Stimulated activated CD8-positive, alpha-beta memory T cell treated with anti-CD3 and anti-CD28 coated beads, Interleukin-4, amount 100 ng/mL, for 24 hours (primary cell): Measurements from ENCODE around the gene IFITM10.

ENCODE experiments used
- DNase-seq: peaks from one replicate; pipeline ENCODE4 v3.0.0-alpha.2; 2020; ENCODE audit warnings: low read depth

IFITM10 gene

GRCh38 chr11:1751999-1752906 lies 1.9 kb upstream of the IFITM10 start:
- no peak for DNase-seq

GRCh38 chr11:1751531-1751921 lies 1.1 kb upstream of the IFITM10 start:
- DNase-seq, result no peak

DNA sequence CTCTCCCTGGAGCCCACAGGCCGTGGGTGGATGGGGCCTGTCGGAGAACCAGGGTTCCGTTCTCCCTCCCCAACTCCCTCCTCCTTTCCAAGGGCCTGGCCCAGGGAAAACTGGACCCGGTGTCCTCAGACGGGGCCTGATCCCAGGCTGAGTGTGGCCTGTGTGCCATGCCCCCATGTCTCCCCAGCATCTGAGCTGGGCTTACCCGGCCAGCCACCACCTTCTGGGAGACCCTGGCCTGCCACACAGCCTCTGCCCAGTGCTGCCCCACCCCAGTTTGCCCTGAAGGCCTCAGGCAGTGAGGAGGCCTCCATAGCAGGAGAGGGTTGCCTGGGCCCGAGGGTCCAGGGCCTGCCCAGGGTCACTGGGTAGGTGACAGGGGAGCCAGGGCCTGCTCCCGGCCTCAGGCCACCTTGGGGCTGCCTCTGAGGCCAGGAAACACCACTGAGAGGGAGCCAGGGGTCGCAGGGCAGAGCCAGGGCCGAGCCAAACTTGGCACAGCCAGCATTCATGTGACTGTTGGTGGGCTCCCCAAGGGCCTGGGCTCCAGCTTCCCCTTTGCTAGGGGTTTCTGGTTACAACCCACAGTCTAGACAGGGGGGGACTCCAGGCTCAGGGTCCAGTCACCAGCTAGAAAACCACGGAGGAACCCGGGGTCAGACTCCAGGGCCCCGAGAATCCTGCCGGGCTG lies 590 bp upstream of the IFITM10 start:
- DNase-seq, result no peak

- no peak for DNase-seq
Measured at GRCh38 chr11:1749395-1750351, 722 bp downstream of the IFITM10 start.

DNA sequence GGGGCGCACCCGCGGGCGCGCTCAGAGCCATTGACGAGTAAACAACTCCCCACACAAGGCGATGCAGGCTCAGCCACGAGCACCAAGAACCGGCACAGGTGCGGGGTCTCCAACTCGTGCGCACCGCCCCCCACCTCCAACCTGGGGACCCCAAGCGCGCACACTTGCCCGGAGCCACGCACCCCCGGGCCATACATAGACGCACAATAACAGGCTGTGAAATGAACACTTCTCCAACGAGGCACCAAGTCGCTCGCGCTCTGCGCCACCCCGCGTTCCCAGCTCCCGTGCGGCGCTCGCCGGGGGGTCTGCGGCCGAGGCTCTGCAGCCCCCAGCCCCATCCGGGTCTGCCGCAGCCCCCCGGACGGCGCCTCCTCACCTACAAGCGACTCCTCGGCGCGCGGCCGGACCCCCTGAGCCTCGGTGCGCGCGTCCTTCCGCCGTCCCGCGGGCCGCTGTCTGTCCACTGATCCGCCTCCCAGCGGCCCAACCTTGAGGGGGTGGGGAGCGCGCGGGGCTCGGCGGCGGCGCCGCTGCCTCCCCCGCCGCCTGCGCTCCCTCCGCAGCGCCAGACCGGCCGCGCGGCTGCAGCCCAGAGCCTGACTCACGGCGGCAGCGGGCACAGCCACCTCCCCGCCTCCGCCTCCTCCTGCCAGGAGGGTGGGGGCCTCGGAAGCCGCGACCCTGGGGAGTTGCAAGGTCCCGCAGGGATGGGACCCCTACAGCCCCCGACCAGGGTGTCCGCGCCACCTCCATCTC lies 1.6 kb downstream of the IFITM10 start:
- no peak for DNase-seq

GRCh38 chr11:1747753-1748635 lies 2.4 kb downstream of the IFITM10 start:
- DNase-seq, result no peak

DNA sequence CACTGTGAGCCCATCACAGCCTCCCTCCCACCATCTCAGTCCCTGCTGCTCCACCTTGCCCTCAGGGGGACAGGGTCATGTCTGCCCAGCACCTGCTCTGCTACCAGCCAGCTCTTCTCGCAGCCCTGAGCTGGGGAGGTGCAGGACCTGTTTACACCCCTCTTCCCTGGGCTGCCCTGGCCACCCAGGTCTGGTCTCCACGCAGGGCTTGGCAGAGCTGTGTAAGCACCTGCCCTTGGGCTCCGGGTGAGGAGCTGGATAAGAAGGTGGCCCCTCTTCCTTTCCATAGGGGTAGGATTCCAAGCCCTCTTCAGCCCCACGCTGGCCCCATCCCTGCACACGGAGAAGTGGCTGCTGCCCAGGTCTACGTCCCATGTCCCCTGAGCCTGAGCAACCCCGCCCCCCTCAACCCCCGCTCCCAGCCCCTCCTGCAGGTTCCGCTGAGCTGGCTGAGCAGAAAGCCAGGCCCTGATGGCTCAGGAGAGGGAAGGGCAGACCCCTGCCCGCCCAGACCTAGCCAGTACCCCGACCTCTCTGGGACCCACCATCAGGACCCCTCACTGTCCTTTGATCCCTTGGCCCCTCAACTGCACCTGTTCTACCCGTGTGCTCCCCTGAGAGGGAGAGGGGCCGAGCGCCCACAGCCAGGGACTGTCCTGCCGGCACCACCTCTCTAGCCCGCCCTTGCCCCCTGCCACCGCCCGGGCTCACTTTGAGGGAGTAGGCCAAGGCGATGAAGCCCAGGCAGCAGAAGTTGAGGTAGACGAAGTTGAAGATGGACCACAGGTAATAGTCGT lies 3.2 kb downstream of the IFITM10 start:
- no peak for DNase-seq

- DNase-seq, result no peak
Measured at GRCh38 chr11:1746511-1746931, 3.9 kb downstream of the IFITM10 start.

GRCh38 chr11:1745701-1746320 lies 4.6 kb downstream of the IFITM10 start:
- no peak for DNase-seq

DNA sequence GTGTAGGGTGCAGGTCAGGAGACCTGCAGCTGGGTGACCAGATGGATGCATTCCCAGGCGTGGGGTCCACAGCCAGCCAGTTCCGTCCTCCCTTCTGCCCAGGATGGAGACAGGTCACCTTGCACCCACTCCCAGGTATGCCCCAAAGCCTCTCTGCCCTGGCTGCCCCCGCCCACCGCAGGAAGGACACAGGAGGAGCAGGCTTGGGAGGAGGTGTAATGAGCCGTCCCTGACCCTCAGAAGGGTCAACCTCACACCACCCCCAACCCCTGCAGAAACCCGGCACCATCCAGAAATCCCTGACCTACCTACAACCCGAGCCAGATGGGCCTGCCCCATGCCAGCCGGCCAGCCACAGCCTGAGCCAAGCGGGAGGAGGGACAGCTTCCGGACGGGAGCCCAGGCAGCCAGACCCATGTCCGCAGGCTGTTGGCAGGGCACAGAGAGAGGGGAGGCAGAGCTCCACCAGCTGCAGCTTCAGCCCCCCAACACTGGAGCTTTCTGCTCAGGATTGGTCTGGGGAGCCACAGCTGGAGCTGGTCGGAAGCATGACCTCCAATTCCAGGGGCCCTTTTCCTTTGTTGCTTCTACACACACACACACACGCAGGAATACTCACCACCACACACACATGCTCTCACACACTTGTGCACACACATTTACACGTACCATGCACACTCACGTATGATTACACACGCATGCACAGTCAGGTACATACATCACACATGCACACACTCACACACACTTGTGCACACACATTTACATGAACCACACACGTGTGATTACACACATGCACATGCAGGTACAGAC lies 5.3 kb downstream of the IFITM10 start:
- DNase-seq, result no peak

- DNase-seq, result no peak
Measured at GRCh38 chr11:1744137-1744886, 6.1 kb downstream of the IFITM10 start.

DNA sequence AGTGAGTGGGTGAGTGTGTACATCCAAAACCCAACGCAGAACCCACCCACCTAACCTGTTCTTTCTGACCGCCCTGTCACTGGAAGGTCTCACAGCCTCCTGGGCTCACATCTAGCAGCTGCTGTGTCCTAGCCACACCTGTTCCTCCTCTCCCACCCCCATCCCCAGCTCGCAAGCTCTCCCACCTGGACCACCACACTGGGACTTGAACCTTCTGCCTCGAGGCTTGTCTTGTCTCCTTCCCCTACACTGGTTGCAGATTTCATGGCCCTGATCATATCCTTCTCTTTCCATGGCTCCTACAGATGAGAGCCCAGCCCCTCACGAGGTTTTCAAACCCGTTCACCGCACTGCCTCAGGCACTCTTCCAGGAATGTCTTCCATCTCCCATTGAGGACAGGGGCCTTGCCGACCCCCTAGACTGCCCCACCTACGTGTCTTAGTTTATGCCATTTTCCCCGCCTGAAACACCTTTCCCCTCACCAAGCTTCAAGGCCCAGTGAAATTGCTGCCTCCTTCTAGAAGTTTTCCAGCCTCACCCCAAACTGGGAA lies 6.7 kb downstream of the IFITM10 start:
- DNase-seq, result no peak

GRCh38 chr11:1742869-1743584 lies 7.4 kb downstream of the IFITM10 start:
- no peak for DNase-seq

GRCh38 chr11:1742371-1742770 lies 8.0 kb downstream of the IFITM10 start:
- no peak for DNase-seq

DNA sequence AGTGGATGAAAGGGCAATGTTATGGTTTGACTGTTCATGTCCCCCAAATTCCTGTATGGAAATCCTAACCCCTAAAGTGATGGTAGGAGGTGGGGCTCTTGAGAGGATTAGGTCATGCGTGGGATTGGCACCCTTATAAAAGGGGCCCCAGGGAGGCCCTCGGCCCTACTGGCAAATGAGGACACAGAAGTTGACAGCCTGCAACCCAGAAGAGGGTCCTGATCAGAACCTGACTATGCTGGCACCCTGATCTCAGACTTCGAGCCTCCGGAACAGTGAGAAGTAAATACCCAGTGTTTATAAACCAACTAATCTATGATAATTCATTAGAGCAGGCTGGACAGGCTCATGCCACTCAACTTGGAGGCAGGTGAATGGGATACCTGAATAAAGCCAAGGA lies 8.7 kb downstream of the IFITM10 start:
- DNase-seq, result no peak

GRCh38 chr11:1740786-1741530 lies 9.4 kb downstream of the IFITM10 start:
- DNase-seq, result no peak
